PFSK-1 (cell line): Measurements from ENCODE around the gene CARD8.

Experiments used
- FOXP2 ChIP-seq: optimal IDR thresholded peaks from 2 replicates; pipeline ENCODE3; 2011; ENCODE audit warnings: borderline replicate concordance, control low read depth, inconsistent platforms; ENCODE audit not compliant: insufficient read depth; ENCODE audit errors: extremely low read length, extremely low read depth
- POLR2AphosphoS5 ChIP-seq: IDR thresholded peaks from 2 replicates; pipeline ENCODE4 v1.6.1; 2012; ENCODE audit warnings: low read depth, mild to moderate bottlenecking, control low read depth, low read length, moderate library complexity
- SIN3A ChIP-seq: IDR thresholded peaks from 2 replicates; pipeline ENCODE4 v1.6.1; 2012; ENCODE audit warnings: mild to moderate bottlenecking, low read length, moderate library complexity, borderline replicate concordance; ENCODE audit not compliant: insufficient read depth
- TAF1 ChIP-seq: IDR thresholded peaks from 2 replicates; pipeline ENCODE4 v1.6.1; 2012; ENCODE audit warnings: low read length, control low read depth, borderline replicate concordance; ENCODE audit not compliant: insufficient read depth
- TF ChIP-seq, protein P1 (sequence below), 2 experiments: IDR thresholded peaks; 2 replicates each; pipeline versions ENCODE4 v1.6.1 to v1.8.0; 2011 to 2012; ENCODE audit warnings: low read depth in 2 of 2, low read length in 2 of 2, control low read depth in 1 of 2, inconsistent platforms in 1 of 2, mild to moderate bottlenecking in 1 of 2, moderate library complexity in 1 of 2; ENCODE audit not compliant: insufficient read depth in 1 of 2

CARD8 gene

DNA sequence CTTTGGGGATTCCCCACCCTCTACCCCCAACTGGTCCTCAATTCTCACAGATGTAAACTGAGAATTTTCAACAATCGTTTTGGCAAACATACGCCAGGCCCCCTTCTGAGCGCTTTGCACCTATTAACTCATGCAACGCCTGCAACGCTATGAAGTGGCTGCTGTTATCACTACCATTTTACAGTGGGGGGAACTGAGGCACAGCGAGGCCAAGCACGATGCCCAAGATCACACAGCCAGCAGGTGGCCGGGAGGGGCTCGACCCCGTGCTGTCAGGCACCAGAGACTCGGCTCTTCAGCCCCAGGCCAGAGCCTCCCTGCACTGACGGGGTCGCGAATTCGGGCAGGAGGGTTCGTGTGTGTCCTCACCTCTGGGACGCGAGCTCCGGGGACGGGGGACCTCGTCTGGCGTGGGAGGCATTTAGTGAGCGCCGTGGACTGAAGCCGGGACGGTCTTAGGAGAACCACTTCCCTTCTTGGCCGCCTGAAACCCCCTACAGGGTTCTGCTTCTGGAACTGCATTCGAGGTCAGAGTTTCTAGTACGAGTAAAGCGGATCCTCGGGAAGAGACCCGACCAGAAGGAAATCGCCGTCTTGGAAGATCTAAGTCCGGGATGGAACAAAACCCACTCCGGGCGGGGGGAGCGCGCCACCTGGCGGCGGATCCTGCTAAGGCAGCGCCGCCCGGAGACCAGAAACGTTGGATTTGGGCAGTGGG is 35.2 kb upstream of the CARD8 start:
- TF ChIP-seq SIN3A = no peak
- TF ChIP-seq, protein P1, sequence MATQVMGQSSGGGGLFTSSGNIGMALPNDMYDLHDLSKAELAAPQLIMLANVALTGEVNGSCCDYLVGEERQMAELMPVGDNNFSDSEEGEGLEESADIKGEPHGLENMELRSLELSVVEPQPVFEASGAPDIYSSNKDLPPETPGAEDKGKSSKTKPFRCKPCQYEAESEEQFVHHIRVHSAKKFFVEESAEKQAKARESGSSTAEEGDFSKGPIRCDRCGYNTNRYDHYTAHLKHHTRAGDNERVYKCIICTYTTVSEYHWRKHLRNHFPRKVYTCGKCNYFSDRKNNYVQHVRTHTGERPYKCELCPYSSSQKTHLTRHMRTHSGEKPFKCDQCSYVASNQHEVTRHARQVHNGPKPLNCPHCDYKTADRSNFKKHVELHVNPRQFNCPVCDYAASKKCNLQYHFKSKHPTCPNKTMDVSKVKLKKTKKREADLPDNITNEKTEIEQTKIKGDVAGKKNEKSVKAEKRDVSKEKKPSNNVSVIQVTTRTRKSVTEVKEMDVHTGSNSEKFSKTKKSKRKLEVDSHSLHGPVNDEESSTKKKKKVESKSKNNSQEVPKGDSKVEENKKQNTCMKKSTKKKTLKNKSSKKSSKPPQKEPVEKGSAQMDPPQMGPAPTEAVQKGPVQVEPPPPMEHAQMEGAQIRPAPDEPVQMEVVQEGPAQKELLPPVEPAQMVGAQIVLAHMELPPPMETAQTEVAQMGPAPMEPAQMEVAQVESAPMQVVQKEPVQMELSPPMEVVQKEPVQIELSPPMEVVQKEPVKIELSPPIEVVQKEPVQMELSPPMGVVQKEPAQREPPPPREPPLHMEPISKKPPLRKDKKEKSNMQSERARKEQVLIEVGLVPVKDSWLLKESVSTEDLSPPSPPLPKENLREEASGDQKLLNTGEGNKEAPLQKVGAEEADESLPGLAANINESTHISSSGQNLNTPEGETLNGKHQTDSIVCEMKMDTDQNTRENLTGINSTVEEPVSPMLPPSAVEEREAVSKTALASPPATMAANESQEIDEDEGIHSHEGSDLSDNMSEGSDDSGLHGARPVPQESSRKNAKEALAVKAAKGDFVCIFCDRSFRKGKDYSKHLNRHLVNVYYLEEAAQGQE (IDR thresholded peaks at IDR 0.05; ENCODE audit: insufficient read depth in 1 of 2, low read depth in 2 of 2, low read length in 2 of 2) = no peak
- no peak for TF ChIP-seq FOXP2
- no peak for TF ChIP-seq TAF1
- no peak for TF ChIP-seq POLR2AphosphoS5

DNA sequence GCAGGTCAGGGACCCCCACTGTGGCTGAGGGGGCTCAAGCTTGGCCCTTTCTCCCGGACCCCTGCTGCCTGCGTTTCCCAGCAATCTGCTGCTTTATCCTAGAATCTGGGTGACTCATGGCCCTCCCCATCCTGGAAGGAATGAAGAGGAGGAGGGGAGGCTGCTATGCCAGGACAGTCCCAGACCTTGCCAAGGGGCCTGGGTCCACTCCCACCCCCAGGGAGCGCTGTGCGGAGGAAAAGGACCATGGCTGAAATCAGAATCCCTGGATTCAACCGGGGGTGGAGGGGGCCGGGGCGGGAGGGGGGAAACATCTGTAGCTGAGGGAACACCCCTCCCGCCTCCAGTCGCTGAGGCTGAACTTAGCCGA is 34.7 kb upstream of the CARD8 start:
- TF ChIP-seq TAF1 = no peak
- no peak for TF ChIP-seq SIN3A
- no peak for TF ChIP-seq FOXP2
- TF ChIP-seq, protein P1 (IDR thresholded peaks at IDR 0.05; ENCODE audit: insufficient read depth in 1 of 2, low read depth in 2 of 2, low read length in 2 of 2) = no peak
- no peak for TF ChIP-seq POLR2AphosphoS5

DNA sequence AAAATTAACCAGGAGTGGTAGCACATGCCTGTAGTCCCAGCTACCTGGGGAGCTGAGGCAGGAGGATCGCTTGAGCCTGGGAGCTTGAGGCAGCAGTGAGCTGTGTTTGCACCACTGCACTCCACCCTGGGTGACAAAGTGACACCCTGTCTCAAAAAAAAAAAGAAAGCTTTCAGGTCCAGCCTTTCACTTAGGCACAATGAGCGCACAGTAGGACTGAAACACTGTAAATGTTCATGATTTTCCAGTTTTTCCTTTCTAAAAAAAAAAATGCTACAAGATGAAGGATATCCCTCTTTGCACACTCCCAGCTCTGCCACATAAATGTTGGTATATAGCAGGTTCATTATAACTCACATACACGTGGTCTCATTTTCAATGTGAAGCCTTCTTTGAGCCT is 32.0 kb upstream of the CARD8 start:
- TF ChIP-seq POLR2AphosphoS5 (no peak), TAF1 (no peak), FOXP2 (no peak)
- TF ChIP-seq, protein P1 (IDR thresholded peaks at IDR 0.05; ENCODE audit: insufficient read depth in 1 of 2, low read depth in 2 of 2, low read length in 2 of 2) = no peak

DNA sequence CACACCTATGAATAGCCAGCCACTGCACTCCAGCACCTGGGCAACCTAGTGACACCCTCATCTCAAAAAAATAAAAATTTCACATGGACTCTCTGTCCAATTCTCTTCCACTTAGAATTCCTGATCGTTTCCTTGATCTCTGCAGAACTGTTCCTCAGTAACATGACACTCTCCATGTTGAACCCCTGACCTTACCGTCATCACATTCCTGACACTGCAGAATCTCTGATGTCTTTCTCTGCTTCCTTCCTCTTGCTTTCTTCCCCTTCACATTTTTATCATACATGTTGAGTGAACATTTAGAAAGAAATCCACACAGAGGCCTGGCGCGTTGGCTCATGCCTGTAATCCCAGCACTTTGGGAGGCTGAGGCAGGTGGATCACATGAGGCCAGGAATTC is 29.2 kb upstream of the CARD8 start:
- TF ChIP-seq, protein P1 (IDR thresholded peaks at IDR 0.05; ENCODE audit: insufficient read depth in 1 of 2, low read depth in 2 of 2, low read length in 2 of 2) = no peak
- no peak for TF ChIP-seq SIN3A
- TF ChIP-seq FOXP2 = no peak
- TF ChIP-seq TAF1 = no peak
- TF ChIP-seq POLR2AphosphoS5 = no peak

DNA sequence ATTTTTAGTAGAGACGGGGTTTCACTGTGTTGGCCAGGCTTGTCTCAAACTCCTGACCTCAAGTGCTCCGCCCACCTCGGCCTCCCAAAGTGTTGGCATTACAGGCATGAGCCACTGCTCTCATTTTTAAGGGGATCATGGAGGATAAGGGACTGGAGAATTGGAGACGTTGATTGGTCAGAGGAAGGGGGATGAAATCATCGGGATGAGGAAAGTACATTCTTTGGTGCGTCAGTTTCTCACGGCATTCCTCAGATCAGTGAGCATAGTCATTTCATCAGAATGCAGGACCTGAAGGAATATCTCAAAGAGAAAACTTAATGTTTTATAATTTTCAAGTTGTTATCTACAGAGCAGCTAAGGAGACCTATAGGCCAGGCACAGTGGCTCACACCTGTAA is 28.2 kb upstream of the CARD8 start:
- TF ChIP-seq, protein P1 (IDR thresholded peaks at IDR 0.05; ENCODE audit: insufficient read depth in 1 of 2, low read depth in 2 of 2, low read length in 2 of 2) = no peak
- TF ChIP-seq TAF1 (no peak), FOXP2 (no peak), POLR2AphosphoS5 (no peak), SIN3A (no peak)
